GM18498 (cell line): Measurements from ENCODE around the gene SNRPF.
A peak's percentile ranks its signal among the peaks of the same experiment; 100 is the strongest.
"Not testable (repeated sequence)": the region's sequence is repeated elsewhere in the genome, so short reads cannot be mapped to it uniquely, and the experiment has no call there.

Source experiments
- ATAC-seq: cut with Tn5 transposase; IDR thresholded peaks from one replicate; pipeline ENCODE4 v1.9.1; 2021; ENCODE audit warnings: mild to moderate bottlenecking, moderate library complexity; ENCODE audit not compliant: unreplicated experiment

The SNRPF gene

GRCh38 chr12:95858451-95859343 is at the start of gene SNRPF:
TSS of gene SNRPF (plus strand) at chr12:95858952. CDS start at chr12:95859074, 122 bp downstream.
- peak; percentile 100 for ATAC-seq

DNA sequence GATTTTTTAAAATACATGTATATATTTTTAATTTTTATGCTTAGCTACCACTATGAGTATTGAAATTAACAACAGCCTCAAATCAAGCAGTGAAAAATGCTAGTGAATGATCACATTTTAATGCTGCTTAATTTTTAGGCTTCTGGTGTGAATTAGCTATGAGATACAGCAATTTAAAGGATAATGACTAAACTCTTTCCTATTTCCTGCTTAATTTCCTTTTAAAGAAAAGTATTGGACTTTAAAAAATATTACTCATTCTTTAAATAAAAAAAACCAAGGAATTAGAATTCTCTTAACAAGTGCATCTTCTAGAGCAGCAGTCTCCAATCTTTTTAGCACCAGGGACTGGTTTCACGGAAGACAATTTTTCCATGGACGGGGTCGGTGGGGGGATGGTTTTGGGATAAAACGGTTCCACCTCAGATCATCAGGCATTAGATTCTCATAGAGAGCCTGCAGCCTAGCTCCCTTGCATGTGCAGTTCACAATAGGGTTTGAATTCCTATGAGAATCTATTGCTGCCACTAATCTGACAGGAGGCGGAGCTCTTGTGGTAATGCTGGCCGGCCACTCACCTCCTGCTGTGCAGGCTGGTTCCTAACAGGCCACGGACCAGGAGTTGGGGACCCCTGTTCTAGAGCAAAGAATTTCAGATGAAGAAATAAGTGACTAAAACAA is 49.6 kb upstream of the SNRPF start:
- no peak for ATAC-seq

GRCh38 chr12:95810411-95810810 is 48.3 kb upstream of the SNRPF start:
- ATAC-seq: no peak

- not testable (repeated sequence) for ATAC-seq
Observed at GRCh38 chr12:95812155-95812554, 46.6 kb upstream of the SNRPF start.

DNA sequence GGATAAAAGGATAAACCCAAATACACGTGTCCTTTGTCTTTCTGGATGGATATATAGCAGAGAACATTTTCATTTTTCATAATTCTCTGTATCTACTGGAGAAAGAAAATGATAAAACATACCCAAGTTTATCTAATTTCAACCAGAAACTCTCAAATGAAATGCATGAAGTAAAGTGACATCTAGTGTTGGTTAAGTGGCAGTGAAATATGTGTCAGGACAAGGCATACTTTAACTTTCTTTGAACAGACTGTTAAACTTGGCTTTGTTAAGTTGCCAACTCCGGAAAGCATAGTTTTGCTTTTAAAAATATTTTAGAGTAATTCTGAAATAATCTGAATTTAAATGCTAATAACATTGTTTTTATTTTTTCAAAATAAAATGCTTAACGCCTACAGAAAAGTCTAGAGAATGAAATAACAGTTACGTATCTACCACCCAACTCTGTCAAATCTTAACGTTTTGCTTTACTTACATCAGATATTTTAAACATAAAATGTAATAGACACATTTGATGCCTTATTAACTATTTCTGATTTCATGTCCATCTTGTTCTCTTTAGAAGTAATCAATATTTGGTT is 43.0 kb upstream of the SNRPF start:
- no peak for ATAC-seq

DNA sequence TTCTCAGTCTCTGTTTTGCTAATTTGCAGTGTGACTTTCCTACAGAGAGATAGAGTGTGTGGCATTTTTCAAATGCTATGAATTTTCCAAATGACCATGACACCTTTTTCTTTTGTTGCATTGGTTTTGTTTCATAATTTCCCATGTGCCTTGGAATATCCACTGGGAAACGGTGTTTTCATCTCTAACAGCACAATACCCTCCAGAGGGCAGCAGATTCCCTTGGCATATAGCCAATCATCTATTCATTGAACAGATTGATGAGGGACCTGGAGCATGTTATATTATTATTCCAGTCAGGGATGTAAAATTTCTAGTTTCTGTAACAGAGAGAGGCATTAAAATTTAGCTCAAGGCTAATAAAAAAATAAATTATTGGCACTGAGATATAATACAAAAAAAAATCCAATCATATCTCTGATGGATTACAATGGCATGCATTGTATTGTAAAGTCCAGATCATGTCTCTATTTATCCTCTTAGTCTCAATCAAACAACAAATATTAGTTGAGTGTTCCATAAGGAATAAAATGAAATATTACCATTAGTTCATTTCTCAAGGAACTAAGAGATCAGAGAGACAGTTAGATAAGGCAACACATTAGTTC is 38.6 kb upstream of the SNRPF start:
- no peak for ATAC-seq

GRCh38 chr12:95829395-95829794 is 29.4 kb upstream of the SNRPF start:
- no peak for ATAC-seq

DNA sequence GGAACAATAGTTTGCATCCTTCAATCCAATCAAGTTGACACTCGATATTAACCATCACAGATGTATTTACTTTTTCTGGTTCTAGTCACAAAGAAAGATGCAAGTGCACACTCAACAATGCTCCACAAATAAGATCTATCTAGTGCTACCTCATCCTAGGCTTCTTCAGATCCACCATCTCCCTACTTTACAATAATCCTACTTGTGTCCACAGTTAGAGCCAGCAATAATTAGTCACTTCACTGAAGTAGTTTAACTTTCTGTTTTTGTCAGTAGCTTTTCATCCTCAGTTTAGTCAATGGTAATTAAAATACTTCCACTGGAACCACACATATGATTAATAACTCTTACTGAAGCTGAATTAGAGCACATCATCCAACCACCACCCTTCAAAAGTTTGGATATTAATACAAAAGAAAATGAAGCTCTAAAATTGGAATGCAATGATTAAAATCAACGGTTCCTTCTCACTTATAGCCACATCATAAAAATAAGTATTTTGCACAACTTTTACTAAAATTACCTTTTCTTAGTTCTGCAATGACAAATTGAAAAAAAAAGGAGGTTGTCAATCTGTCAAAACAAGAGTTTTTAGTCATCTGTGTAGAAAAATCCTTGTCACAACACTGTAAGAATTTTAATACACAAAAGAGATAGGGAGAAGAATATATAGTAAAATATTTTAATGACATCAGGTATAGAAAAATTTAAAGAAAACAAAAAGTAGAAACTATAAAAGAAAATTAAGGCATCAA is 28.2 kb upstream of the SNRPF start:
- ATAC-seq: no peak

DNA sequence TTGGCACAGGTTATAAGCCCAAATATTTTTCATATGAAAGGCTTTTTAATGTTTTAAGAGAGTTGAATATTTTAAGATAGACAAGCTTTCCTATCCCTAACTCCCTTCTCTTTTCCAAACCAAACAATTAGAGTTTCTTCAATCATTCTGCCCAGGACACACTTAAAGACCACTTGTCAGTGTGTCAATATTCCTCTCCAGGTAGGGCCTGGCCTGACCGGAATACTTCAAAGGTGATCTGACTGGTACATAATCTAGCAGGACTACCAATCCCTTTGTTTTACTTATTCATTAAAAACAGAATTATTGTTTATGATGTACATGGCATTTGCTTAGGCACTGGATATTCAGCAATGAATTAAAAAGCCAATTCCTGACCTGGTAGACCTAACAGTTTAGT is 24.2 kb upstream of the SNRPF start:
- no peak for ATAC-seq

- ATAC-seq: no peak
Observed at GRCh38 chr12:95836185-95836609, 22.6 kb upstream of the SNRPF start.

GRCh38 chr12:95836630-95837239 is 22.0 kb upstream of the SNRPF start:
- no peak for ATAC-seq

GRCh38 chr12:95837240-95838038 is 21.3 kb upstream of the SNRPF start:
- ATAC-seq: no peak

GRCh38 chr12:95838125-95838524 is 20.6 kb upstream of the SNRPF start:
- ATAC-seq: no peak

- ATAC-seq: not testable (repeated sequence)
Observed at GRCh38 chr12:95842426-95842825, 16.3 kb upstream of the SNRPF start.

DNA sequence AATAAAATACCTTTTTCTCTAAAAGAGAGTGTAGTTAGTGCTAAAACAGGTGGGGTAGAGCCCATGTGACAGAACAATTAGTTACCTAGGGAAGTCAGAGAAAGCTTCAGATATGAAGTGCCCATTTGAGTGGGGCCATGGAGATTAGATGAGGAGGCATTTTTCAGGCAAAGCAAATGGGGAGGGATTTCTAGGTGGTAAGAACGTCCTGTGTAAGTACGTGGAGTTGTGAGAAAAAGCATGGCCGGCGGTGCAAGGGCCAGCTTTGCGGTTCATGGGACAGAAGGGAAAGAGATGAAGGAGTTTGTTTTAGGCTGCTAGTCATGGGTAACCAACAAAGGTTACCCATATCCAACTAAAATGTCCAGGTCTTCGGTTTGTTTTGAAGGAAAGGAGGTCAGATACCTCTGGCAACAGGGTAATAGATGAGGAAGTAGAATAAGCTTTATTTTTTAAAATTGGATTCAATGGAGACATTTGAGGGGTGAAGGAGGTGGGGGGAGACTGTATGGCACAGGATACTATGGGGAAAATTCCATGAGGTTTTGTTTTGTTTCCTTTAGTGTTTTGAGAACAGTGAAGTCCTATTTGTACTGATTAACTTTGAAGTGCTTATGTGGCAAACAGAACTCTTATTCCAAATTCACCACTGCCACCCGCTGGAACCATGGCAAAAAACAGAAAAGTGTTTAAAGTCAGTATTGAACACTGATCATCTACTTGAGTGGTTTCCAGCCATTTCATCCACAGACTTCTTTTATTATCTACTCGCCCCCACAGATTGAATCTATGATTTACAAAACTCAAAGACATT is 10.0 kb upstream of the SNRPF start:
- ATAC-seq: no peak

GRCh38 chr12:95851606-95852005 is 7.1 kb upstream of the SNRPF start:
- ATAC-seq: no peak

GRCh38 chr12:95852133-95852532 is 6.6 kb upstream of the SNRPF start:
- ATAC-seq: no peak

DNA sequence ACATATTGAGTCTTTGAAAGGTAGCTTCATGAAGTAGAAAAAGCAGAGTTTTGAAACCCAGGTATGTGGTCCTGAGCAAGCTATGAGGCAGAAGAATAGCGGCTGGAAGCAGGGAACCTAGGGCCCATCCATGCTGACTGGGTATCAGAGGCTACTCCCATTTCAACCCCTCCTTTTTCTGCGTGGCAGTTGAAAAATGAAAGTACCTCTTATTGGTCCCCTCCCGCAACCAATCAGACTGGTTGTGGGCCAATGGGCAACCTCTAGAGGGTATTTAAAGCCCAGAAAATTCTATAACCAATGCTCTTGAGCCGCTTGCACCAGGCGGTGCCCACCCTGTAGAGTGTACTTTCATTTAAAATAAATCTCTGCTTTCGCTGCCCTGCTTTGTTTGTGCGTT is 1.6 kb upstream of the SNRPF start:
- no peak for ATAC-seq

GRCh38 chr12:95857799-95858198 is 953 bp upstream of the SNRPF start:
- no peak for ATAC-seq
